A549 treated with AZD9567 at 1 μM for 4 hours (cell line): Measurements from ENCODE around the gene RDM1. TPM values are rescaled to one million over a fixed set of nuclear protein-coding genes. Genes with fewer than 3 reads are reported as not detected.

Source experiments
- total RNA-seq: library from RNA; stranded (reverse); fragments of 200-300 nt; extraction: Qiagen RNA extraction; gene quantifications from 5 replicates; pipeline ENCODE4 v1.2.3, GENCODE V29; 2022; ENCODE audit not compliant: insufficient read depth

RDM1 gene
- total RNA-seq = 1.9 to 4.7 TPM (median 2.9 TPM) in 5 replicates

GRCh38 chr17:35930211-35931065, at the start of gene RDM1:
Gene RDM1 (minus strand): TSS chr17:35930773. CDS start chr17:35930727, 46 bp downstream.

GRCh38 chr17:35943537-35943936, 13.0 kb upstream of the RDM1 start, which contains the start of gene LYZL6:
Gene LYZL6 (minus strand): TSS chr17:35943713. CDS start chr17:35939356, 4,357 bp downstream.

GRCh38 chr17:35879773-35880654, 50.6 kb downstream of the RDM1 start, which contains the start of gene CCL5:
Gene CCL5 (minus strand): TSS chr17:35880360.

GRCh38 chr17:35868737-35869136, 61.8 kb downstream of the RDM1 start, which contains the start of gene HEATR9:
Gene HEATR9 (minus strand): TSS chr17:35868891. CDS start chr17:35868742, 149 bp downstream.

Other genes starting within 250 kb of the RDM1 start
- gene RASL10B, start 199.1 kb downstream of the RDM1 start, total RNA-seq = 0.08 to 0.15 TPM (median 0.11 TPM) in 4 of 5 replicates, not detected in the other
- 0.05 to 0.07 TPM (median 0.06 TPM) in 4 of 5 replicates, not detected in the other for gene GAS2L2, start 177.5 kb downstream of the RDM1 start, total RNA-seq
- gene C17orf50, start 169.9 kb downstream of the RDM1 start, total RNA-seq = 0.28 to 0.37 TPM (median 0.32 TPM) in 4 of 5 replicates, not detected in the other
- 3.4 to 8.2 TPM (median 6.4 TPM) in 5 replicates for gene MMP28, start 135.1 kb downstream of the RDM1 start, total RNA-seq
- gene TAF15, start 121.3 kb downstream of the RDM1 start, total RNA-seq = 210 to 224 TPM (median 222 TPM) in 5 replicates
- not detected in 5 replicates for gene HEATR9, start 61.9 kb downstream of the RDM1 start, total RNA-seq
- 0.88 to 5.0 TPM (median 1.3 TPM) in 5 replicates for gene CCL5, start 50.4 kb downstream of the RDM1 start, total RNA-seq
- gene LYZL6, start 12.9 kb upstream of the RDM1 start, total RNA-seq = not detected in 5 replicates
- not detected in 5 replicates for gene CCL16, start 50.7 kb upstream of the RDM1 start, total RNA-seq
- gene CCL14, start 56.0 kb upstream of the RDM1 start, total RNA-seq = not detected in 5 replicates
- 0.07 to 0.10 TPM in 2 of 5 replicates, not detected in the others for gene CCL15, start 70.8 kb upstream of the RDM1 start, total RNA-seq
- not detected in 5 replicates for gene CCL23, start 87.2 kb upstream of the RDM1 start, total RNA-seq
- not detected in 5 replicates for gene CCL18, start 133.5 kb upstream of the RDM1 start, total RNA-seq
- gene CCL3, start 159.4 kb upstream of the RDM1 start, total RNA-seq = not detected in 5 replicates
- gene CCL4, start 173.1 kb upstream of the RDM1 start, total RNA-seq = not detected in 5 replicates
- gene TBC1D3B, start 245.9 kb upstream of the RDM1 start, total RNA-seq = 3.5 to 4.6 TPM (median 3.8 TPM) in 4 of 5 replicates, not detected in the other